ENCODE results near the gene WWOX. TPM values are rescaled to one million over a fixed set of nuclear protein-coding genes. Genes with fewer than 3 reads are reported as not detected.

Gene WWOX
- total RNA-seq, 1 donor from 2014 or later: 16.1 TPM

DNA sequence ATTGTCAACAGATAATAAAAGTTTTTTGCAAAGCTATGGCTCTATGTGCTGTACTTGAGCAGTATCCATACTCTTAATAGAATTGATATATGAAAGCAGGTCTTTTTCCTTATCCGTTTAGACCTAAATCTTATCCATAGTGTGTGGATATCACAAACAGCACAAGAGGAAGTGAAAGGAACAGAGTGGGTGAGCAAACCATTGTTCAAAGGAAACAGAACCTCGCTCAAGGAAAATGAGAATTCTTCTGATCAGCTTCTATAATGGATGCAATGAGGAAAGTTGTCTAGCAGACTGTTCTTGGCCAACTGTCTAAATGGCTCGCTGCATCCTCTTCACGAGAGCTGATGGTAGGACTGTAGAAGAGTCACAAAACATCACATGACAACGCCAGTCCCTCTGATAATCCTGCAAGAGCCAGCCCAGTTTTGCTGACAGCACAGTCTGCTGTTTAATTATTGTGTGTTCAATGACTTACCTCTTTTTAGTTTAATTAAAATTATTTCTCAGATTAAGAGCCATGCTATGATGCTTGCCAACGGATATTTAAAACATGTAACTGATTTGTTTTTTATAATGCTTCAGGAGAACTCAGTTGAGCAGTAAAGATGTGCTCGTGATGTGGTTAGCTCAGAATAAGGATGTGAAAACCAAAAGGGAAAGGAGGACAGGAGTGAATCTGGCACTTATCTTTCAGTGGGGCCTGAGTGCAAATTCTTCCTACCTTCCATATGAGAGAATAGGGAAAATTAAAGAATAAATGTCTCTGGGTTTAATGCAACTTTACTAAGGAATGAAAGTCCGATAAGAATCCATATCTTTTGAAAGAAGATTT is 38.5 kb downstream of the WWOX start:
- Mint-ChIP-seq H3K4me3 (no peak overlapping the region), H3K36me3 (ENCODE audit: low read depth) (no peaks in the 10 kb centered on the region), H3K27ac (no peak overlapping the region), H3K9me3 (no peaks in the 10 kb centered on the region), H3K4me1 (peaks cover 9% of the 10 kb centered on the region), H3K27me3 (no peaks in the 10 kb centered on the region)
- no peak for DNase-seq
- intact Hi-C loops (cut with micrococcal nuclease): no loop called here

DNA sequence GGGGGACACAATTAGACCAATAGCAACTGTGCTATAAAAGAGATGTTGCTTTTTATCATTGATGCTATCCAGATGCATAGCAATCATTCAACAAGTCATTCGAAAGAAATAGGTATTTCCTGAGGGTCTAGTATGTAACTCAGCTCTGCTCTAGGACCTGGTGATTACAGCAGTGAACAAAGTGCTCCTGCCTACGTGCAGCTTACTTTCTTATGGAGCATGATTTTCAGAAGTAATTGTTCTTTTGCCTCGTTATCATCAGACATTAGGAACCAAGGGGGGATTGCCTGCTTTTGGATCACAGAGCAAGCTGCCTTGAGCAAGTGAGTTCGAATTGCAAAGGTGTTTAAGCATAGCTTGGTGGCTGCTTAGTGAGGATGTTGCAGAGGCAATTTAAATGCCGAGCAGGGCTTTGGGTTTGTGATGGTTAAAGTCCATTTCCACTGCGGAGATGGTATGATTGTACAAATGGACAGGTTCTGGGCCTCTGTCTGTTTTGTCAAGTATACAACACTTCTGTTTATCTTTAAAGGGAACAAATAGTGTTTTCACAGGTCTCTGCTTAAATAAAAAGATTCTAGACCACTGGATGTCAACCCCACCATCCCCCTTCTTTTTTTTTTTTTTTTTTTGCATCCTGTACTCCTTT is 41.5 kb downstream of the WWOX start:
- Mint-ChIP-seq H3K4me1 (no peaks in the 10 kb centered on the region), H3K36me3 (ENCODE audit: low read depth) (no peaks in the 10 kb centered on the region), H3K9me3 (no peaks in the 10 kb centered on the region), H3K27me3 (no peaks in the 10 kb centered on the region), H3K4me3 (no peak overlapping the region), H3K27ac (no peak overlapping the region)
- DNase-seq: no peak
- intact Hi-C loops (cut with micrococcal nuclease): no loop called here

DNA sequence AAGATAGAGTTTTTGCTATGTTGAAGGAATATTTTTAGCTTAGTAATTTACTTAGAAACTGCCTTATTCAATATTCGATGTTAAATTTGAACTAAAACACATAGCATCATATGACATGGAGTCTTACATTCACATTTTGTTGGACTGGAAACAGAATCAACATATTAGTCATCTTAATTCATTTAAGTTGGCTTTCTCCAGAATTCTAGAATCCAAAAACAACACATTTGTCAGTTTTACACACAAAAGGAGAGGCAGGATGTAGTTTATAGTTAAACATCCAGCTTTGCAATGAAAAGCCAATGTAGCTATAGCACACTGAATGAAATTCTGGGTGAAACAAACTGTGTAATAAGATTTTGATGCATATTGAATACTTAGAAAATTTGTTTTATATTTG is 43.3 kb downstream of the WWOX start:
- H3K4me1 Mint-ChIP-seq: no peaks in the 10 kb centered on the region
- H3K27me3 Mint-ChIP-seq: no peaks in the 10 kb centered on the region
- H3K9me3 Mint-ChIP-seq: no peaks in the 10 kb centered on the region
- H3K4me3 Mint-ChIP-seq: no peak overlapping the region
- no peak for DNase-seq
- intact Hi-C loops (cut with micrococcal nuclease): no loop called here
- H3K36me3 Mint-ChIP-seq (ENCODE audit: low read depth): no peaks in the 10 kb centered on the region
- no peak overlapping the region for H3K27ac Mint-ChIP-seq

DNA sequence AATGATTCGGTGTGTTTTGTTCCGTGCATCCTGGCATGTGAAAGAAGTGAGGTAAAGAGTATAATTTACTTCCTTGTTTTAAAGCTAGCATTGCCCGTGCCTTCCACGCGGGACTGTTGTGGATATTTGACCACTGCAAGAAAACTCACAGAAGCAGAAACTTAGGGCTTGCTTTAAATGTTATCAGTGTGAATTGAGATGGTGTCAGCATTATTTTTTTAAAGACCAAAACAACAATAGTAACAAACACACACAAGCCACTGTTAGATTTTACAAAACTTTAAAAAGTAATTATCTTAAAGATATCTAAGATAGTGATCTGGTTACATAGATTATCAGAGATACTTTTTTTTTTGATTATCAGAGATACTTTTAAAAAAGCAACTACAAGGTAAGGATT is 47.4 kb downstream of the WWOX start:
- intact Hi-C loops (cut with micrococcal nuclease): no loop called here
- Mint-ChIP-seq H3K4me1 (no peaks in the 10 kb centered on the region), H3K27ac (no peak overlapping the region), H3K36me3 (ENCODE audit: low read depth) (no peaks in the 10 kb centered on the region), H3K4me3 (no peak overlapping the region), H3K9me3 (no peaks in the 10 kb centered on the region), H3K27me3 (no peaks in the 10 kb centered on the region)
- DNase-seq: no peak

DNA sequence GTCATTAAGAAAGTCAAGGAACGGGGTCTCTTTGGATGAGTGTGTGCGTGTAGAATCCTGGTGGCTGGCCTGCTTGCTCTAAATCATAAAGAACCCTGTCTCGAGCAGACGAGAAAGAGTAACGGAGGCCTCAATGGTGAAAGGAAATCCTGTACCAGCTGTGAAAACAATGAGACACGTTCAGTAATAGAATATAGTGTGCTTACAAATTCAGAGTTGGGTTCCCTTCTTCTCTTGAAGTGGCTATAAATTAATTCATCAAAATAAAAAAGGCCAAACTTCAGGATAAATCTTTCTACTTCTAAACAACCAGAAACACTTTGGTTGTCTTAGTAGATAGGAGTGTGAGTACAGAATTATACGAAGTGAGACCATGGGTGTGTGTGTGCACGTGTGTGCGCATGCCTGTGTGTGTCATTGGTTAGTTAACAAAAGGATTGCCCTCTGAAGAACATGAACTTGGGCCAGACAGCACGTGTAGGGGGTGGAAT is 48.5 kb downstream of the WWOX start:
- H3K9me3 Mint-ChIP-seq: no peaks in the 10 kb centered on the region
- H3K36me3 Mint-ChIP-seq (ENCODE audit: low read depth): no peaks in the 10 kb centered on the region
- H3K27me3 Mint-ChIP-seq: no peaks in the 10 kb centered on the region
- intact Hi-C loops (cut with micrococcal nuclease): no loop called here
- H3K27ac Mint-ChIP-seq: no peak overlapping the region
- no peak for DNase-seq
- no peak overlapping the region for H3K4me3 Mint-ChIP-seq
- no peaks in the 10 kb centered on the region for H3K4me1 Mint-ChIP-seq

DNA sequence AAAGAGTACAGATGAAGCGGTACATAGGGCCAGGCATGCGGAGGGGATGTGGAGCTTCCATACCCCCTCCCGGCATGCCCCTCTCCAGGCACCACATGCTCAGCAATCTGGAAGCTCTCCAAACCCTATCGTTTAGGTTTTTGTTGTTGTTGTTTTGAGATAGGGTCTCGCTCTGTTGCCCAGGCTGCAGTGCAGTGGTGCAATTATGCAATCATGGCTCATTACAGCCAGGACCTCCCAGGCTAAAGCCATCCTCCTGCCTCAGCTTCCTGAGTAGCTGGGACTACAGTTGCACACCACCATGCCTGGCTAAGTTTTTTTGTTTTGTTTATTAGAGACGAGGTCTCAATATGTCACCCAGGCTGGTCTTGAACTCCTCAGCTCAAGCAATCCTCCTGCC is 50.8 kb downstream of the WWOX start:
- H3K4me3 Mint-ChIP-seq: no peak overlapping the region
- no peaks in the 10 kb centered on the region for H3K27me3 Mint-ChIP-seq
- no peaks in the 10 kb centered on the region for H3K4me1 Mint-ChIP-seq
- H3K9me3 Mint-ChIP-seq: no peaks in the 10 kb centered on the region
- no peak overlapping the region for H3K27ac Mint-ChIP-seq
- intact Hi-C loops (cut with micrococcal nuclease): no loop called here
- no peaks in the 10 kb centered on the region for H3K36me3 Mint-ChIP-seq (ENCODE audit: low read depth)
- DNase-seq: no peak

DNA sequence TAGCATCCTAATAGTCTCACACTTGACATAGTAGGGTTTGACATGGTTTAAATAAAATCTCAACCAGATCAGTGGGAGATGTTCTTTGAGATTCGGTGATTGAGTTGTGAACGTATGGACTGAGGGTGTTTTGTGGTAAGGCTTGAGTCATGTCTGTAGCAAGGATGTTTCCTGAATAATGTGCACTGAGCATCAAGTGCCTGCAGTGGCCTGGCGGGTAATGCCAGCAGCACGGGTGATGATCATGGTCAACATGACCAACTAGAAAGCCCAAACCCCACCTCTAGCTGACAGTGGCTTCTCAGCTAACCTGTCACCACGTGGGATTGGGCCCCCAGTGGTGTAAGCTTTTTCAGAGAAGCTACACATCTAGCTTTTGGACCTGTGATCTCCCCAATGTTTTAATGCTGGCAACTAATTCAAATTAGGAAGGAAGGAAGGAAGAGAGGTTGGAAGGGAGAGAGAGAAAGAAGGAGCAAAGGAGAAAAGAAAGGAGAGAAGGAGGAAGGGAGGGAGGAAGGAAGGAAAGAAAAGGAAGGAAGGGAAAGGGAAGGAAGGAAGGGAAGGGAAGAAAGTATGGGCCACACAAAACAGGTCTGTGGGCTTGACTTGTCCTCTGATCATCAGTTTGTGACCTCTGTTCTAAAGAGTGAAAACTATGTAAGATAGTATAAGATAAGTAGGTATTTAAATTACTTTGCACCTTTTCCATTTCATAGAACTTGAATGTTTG is 55.4 kb downstream of the WWOX start:
- no peaks in the 10 kb centered on the region for H3K4me1 Mint-ChIP-seq
- H3K4me3 Mint-ChIP-seq: no peak overlapping the region
- no peaks in the 10 kb centered on the region for H3K27me3 Mint-ChIP-seq
- intact Hi-C loops (cut with micrococcal nuclease): no loop called here
- H3K9me3 Mint-ChIP-seq: peaks cover 3% of the 10 kb centered on the region
- no peak for DNase-seq
- no peak overlapping the region for H3K27ac Mint-ChIP-seq
- H3K36me3 Mint-ChIP-seq (ENCODE audit: low read depth): no peaks in the 10 kb centered on the region

DNA sequence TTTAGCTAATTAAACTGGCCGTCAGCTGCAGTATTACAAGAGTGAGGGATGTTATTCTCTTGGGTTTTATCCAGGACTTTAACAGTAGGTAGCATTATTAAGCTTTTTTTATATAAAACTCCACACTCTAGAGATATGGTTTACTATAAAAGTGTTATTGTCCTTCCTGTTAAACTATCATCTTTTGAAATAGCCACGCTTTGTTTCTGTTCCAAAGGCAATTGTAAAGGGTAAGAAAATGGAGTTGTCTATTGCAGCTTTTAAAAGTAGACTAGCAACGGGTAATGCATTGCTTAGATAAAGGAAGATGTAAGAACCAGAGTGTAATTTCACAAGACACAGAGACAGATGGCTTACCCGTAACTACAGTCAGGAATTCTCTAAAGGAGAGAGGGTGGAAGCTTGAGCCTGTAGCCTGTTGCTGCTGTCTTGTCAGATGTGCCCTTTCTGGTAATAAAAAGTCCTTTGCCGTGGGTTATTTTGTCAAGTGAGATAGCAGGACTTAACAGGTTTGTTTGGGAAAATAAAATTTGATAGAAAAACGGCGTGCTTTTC is 56.4 kb downstream of the WWOX start:
- no peaks in the 10 kb centered on the region for H3K36me3 Mint-ChIP-seq (ENCODE audit: low read depth)
- no peak overlapping the region for H3K27ac Mint-ChIP-seq
- intact Hi-C loops (cut with micrococcal nuclease): no loop called here
- no peaks in the 10 kb centered on the region for H3K4me1 Mint-ChIP-seq
- H3K27me3 Mint-ChIP-seq: no peaks in the 10 kb centered on the region
- H3K9me3 Mint-ChIP-seq: peaks cover 5% of the 10 kb centered on the region
- no peak overlapping the region for H3K4me3 Mint-ChIP-seq
- no peak for DNase-seq

DNA sequence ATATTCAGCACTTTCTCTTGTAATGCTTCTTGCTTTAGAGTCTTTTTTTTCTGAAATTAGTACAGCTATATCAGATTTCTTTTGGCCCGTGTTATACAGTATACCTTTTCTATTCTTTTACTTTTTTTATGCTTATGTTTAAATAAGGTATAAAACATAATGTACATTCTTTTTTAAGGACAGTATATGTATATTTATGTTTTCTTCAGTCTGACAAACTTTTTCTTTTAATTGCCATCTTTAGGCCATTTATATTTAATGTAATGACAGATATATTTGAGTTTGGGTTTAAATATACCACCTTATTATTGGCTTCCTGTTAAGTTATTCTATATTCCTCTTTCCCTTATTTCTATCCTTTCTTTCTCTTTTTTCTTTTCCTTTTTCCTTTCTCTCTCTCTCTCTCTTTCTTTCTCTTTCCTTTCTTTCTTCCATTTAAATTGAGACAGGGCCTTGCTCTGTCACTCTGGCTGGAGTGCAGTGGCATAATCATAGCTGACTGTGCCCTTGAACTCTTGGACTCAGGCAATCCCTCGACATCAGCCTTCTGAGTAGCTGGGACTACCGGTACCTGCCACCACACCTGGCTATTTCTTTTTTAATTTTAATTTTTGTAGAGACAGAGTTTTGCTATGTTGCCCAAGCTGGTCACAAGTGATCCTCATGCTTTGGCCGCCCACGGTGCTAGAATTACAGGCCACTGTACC is 61.7 kb downstream of the WWOX start:
- Mint-ChIP-seq H3K4me3 (no peak overlapping the region), H3K27me3 (no peaks in the 10 kb centered on the region), H3K27ac (no peak overlapping the region), H3K4me1 (no peaks in the 10 kb centered on the region), H3K9me3 (peaks cover 8% of the 10 kb centered on the region), H3K36me3 (ENCODE audit: low read depth) (no peaks in the 10 kb centered on the region)
- intact Hi-C loops (cut with micrococcal nuclease): no loop called here
- DNase-seq: no peak

DNA sequence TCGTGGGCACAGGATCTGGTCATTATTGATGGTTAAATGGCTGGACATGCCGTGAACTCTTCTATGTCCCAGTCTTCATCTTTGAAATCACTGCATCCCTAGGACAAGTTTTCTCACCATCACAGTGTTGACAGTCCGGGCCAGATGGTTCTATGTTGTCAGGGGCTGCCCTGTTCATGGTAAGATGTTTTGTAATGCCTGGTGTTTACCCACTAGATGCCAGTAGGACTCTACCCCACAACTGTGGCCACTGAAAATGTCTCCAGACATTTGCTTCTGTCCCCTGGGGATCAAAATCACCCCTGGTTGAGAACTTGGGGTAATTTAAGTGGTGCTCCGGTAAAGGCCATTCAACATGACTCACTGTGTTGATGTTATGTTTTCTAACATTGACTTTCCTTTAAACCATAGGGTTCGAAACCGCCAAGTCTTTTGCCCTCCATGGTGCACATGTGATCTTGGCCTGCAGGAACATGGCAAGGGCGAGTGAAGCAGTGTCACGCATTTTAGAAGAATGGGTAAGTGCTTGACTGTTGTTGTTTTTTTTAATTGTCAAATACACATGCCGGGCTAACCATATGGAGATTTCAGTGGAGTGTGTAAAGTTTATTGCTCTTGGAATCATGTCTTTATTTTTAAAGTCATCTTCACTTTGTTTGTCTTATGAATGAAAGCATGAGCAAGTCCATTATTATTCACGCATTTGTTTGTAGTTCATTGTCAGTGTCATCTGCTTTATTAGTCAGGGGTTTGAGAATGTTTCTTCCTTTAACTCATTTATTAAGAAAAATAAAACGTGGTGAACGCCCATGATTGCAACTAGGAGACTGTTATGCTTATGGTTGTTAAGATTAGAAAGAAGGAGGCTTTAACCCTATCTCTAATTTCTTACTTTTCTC is 64.6 kb downstream of the WWOX start:
- Mint-ChIP-seq H3K9me3 (peaks cover 8% of the 10 kb centered on the region), H3K36me3 (ENCODE audit: low read depth) (no peaks in the 10 kb centered on the region), H3K4me3 (no peak overlapping the region), H3K4me1 (no peaks in the 10 kb centered on the region), H3K27ac (no peak overlapping the region), H3K27me3 (no peaks in the 10 kb centered on the region)
- intact Hi-C loops (cut with micrococcal nuclease): no loop called here
- DNase-seq: no peak

DNA sequence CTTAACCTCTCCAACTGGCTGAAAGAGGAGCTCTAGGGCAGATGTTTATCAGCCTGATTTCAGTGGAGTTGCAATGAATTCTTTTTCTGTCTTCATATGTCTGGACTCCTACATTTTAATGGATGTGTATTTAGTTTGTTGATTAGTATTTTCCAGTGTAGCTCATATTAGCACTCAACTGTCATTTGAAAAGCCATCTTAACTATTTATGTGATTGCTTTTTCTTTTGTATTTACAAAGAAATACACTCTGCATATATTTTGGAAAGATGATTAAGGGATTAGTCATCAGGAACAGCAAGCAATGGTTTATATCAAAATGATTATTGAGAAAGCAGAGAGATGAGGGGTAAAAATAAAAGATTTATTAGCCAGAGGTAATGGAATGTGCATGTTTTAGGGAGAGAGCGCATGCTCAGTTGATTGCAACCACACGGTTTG is 71.1 kb downstream of the WWOX start:
- no peak overlapping the region for H3K27ac Mint-ChIP-seq
- H3K27me3 Mint-ChIP-seq: no peaks in the 10 kb centered on the region
- no peaks in the 10 kb centered on the region for H3K4me1 Mint-ChIP-seq
- DNase-seq: no peak
- H3K4me3 Mint-ChIP-seq: no peak overlapping the region
- H3K9me3 Mint-ChIP-seq: no peaks in the 10 kb centered on the region
- intact Hi-C loops (cut with micrococcal nuclease): no loop called here
- H3K36me3 Mint-ChIP-seq (ENCODE audit: low read depth): no peaks in the 10 kb centered on the region

DNA sequence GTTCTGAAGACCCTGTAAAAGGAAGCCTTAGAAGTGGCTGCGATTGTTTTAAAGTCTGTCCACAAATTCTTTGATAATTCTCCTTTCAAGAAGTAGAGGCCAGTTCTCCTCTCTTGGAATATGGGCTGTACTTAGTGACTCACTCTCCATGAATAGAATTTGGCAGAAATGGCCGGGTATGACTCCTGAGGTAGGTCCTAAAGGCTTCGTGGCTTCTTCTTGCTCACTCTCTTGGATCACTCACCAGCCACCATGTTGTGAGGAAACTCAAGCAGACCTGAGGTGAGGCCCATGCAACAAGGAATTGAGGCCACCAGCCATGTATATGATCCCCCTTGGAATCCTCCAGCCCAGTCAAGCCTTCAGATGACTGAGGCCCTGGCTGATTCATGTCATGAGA is 75.8 kb downstream of the WWOX start:
- intact Hi-C loops (cut with micrococcal nuclease): no loop called here
- H3K27me3 Mint-ChIP-seq: no peaks in the 10 kb centered on the region
- H3K4me1 Mint-ChIP-seq: no peaks in the 10 kb centered on the region
- DNase-seq: no peak
- H3K9me3 Mint-ChIP-seq: no peaks in the 10 kb centered on the region
- H3K27ac Mint-ChIP-seq: no peak overlapping the region
- H3K36me3 Mint-ChIP-seq (ENCODE audit: low read depth): no peaks in the 10 kb centered on the region
- no peak overlapping the region for H3K4me3 Mint-ChIP-seq

DNA sequence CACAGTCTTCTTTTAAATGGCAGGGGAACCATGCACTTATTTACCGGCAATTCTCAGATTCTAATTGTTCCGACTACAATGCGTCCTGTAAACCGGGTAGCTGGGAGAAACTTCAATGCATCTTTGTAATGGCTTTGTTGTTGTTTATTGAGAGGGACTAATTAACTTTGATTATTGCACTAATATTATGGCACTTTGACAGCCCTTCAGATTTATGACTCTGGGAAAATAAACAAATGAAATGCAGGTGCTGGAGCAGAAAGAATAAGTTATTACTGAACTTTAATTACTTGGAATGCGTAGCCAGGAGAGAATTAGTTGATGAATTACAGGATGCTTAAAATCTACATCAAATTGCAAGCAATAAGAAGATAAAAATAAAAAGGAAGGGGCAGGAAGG is 77.0 kb downstream of the WWOX start:
- H3K36me3 Mint-ChIP-seq (ENCODE audit: low read depth): no peaks in the 10 kb centered on the region
- no peak for DNase-seq
- intact Hi-C loops (cut with micrococcal nuclease): no loop called here
- no peaks in the 10 kb centered on the region for H3K27me3 Mint-ChIP-seq
- no peaks in the 10 kb centered on the region for H3K4me1 Mint-ChIP-seq
- no peak overlapping the region for H3K4me3 Mint-ChIP-seq
- H3K27ac Mint-ChIP-seq: no peak overlapping the region
- H3K9me3 Mint-ChIP-seq: no peaks in the 10 kb centered on the region
